GM21528 (cell line): Measurements from ENCODE around the gene CRIP3.

ENCODE experiments used
- ATAC-seq: cut with Tn5 transposase; IDR thresholded peaks from one replicate; pipeline ENCODE4 v1.9.1; 2021; ENCODE audit warnings: mild to moderate bottlenecking, moderate library complexity; ENCODE audit not compliant: unreplicated experiment, low FRiP score

Gene CRIP3

DNA sequence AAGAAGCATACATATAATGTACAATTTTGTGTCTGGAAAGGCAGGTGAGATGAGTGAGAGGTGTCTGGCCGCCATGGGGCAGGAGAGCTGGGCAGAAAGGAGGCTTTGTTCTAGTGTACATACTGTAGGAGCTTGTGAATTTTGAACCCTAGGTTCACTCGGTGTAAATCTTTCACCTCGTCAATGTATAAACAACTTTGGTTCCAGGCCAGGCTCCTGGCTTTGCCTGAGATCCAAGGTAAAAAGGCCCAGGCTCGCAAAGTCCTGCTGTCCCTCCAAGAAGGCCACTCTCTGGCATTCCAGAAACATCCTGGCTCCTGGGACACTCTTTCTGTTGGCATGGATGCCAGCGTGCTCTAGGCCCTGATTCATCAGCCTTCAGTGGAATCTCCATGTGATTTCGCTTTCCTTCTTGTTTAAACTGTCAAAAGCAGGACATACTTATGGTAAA, 17.7 kb downstream of the CRIP3 start:
- ATAC-seq: no peak

DNA sequence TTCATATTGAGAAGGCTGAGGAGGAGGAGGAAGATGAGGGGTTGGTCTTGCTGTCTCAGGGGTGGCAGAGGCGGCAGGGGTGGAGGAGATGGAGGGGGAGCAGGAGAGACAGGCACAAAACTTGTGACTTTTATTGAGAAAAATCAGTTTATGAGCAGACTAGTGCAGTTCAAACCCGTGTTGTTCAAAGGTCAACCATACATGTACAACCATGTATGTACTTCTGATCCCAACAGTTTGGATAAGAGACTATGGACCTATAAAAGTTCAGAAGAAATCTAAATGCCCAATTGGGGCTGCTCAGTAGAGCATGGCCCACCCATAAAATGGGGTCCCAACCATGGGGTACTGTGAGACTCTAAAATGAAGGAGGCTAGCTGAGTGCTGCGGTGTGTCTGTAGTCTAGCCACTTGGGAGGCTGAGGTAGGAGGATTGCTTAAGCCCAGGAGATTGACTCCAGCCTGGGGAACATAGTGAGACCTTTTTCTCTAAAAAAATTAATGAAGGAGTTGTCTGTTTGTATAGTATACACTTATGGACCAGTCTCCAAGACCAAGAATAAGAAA, 18.2 kb downstream of the CRIP3 start:
- no peak for ATAC-seq

DNA sequence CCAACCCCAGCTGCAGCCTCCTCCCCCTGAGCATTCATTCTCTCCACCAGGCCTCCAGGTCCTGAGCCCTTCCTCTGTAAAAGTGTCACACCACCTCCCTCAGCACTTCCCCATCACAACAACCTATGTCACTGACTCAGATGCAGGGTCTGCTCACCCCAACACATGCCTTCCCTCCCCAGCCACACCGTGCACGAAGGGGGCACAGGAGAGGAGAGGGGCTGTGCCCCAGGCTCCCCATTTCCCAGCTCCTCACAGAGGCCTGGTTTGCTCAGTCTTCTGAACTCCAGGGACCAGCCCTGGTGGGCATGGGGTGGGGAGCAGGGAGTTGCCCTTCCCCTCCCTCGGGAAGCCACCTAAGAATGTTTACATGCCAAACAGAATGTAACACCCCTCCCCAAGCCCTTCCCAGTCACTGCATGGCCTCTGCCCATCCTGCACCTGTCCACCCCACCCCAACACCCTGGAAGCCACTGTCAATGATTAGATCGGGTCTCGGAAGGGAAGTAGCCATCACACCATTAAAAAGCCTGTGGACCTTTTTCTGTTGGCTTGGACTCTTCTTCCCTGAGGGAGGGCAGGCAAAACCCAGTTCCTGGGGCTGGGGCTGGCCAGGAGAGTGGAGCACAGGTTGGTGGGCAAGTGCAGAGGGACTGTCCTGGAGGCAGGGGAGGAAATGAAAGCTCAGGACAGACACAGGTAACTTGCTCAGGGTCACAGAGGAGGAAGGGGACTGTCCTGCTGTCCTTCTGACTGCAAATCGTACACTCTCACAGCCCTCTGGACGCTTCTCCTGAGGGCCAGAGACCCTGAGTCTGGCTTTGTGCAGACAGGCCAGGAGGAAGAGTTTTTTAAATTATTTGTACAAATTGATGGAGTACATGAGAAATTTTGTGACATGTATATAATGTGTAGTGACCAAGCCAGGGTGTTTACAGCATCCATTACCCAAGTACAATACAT, 20.6 kb downstream of the CRIP3 start:
- ATAC-seq: no peak

DNA sequence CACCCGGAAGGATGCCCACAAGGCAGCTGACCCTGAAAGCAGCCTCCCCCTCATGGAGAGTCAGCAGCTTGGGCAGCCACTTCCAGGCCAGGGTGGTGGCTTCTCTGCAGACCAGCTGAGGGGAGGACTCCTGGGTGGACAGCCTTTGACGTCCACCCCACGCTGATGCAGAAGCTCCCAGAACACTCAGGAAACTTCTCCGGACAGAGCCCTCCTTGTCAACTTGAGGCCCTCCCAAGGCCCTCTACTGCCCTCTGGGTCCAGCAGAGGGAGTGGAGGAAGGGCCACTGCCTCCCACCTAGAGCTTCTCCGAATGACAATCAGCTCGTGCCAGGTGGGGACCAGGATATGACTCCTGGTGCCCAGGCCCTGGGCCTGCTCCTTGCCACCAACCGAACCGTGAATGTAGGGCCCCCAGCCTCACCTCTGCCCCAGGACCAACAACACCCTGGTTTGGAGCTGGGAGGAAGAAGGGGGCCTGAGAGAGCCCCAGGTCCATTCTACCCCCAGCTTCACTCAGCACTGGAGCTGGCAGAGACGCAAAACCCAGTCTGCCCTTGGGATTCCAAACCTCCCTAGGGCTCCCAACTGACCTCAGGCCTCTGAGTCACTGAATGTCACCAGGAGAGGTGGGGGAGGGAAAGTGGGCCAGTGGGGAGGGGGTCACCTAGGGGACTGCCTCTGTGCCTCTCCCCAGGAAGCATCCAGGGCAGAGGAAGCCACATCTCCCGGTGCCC, 21.5 kb downstream of the CRIP3 start:
- ATAC-seq: no peak

DNA sequence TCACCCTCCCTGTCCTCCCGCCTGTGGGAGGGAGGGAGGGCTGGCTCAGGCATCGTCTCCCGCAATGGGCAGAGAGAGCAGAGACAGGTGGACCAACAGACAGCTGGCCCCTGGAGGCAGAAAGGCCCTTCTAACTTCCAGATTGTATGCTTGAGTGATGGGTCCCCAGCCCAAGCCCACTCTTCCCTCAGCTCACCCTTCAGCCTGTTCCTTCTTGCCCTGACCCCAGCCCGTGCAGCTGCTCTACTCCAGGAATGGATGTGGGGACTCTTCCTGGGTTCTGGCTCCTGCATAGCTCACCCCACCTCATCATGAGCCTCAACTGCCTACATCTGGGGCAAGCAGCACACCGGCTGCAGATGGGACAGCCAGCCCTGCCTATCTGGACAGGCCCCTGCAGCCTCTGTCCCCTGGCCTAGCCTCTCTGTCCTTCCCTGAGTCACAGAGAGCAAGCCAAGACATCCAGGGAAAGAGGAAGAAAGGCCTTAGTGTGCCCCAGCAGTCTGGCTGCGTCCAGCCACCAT, 22.1 kb downstream of the CRIP3 start:
- no peak for ATAC-seq

DNA sequence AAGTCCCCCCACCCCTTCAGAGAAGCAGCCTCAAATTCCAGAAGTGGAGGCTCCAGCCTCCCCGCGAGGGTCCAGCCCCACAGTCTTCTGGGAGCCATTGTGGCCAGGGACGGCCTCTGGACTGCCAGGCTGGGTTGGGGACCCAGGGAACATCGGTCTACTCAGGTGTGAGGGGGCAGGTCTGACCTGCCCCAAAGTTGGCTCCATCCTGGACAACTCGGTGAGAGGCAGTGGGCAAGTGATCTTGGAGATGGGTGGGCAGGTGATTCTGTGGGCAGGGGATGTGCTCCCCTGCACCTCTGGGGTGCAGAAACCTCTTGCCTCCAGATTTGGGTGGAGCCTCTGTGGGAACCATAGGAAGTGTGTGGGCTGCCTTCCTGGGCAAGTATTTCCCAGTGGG, 22.8 kb downstream of the CRIP3 start:
- ATAC-seq: no peak

DNA sequence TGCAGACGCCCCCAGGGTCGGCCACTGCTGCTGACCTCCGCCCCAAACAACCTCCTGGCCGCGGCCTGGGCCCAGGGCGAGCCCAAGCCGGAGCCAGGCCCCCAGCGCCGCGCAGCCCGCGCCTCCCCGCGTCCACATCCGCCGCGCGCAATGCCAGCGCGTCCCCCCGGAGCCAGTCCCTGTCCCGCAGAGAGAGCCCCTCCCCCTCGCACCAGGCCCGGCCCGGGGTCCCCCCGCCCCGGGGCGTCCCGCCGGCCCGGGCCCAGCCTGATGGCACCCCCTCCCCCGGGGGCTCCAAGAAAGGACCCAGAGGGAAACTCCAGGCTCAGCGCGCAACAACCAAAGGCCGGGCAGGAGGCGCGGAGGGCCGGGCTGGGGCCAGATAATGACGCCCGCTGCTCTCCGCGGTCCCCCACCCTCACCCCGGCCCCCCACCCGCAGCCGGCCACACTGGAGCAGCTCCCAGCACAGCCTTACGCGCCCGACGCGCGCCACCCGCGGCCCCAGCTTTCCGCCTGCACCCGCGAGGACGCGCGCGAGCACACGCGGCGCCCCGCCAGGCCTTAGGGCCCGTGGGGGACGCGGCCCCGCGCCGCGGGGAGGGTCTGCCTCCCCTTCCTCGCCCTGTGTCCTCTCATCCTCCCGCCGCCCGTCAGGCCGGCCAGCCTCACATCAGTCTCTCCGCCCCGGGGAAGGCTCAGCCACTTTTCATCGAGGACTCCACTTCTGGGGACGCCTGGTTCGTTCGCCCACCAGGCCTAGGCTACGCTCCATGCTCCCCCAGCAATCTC, 23.4 kb downstream of the CRIP3 start:
- ATAC-seq: no peak

DNA sequence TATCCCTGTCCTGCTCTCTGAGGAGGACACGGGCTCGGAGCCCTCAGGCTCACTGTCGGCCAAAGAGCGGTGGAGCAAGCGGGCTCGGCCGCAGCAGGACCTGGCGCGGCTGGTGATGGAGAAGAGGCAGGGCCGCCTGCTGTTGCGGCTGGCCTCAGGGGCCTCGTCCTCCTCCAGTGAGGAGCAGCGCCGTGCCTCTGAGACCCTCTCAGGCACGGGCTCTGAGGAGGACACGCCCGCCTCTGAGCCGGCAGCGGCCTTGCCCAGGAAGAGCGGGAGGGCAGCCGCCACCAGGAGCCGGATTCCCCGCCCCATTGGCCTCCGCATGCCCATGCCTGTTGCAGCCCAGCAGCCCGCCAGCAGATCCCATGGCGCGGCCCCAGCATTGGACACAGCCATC, 24.7 kb downstream of the CRIP3 start:
- ATAC-seq: no peak

DNA sequence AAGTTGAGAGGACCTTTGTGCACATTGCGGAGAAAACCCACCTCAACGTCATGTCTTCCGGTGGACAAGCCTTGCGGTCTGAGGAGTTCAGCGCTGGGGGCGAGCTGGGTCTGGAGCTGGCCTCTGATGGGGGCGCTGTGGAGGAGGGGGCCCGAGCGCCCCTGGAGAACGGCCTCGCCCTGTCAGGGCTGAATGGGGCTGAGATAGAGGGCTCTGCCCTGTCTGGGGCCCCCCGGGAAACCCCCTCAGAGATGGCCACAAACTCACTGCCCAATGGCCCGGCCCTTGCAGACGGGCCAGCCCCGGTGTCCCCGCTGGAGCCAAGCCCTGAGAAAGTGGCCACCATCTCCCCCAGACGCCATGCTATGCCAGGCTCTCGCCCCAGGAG, 25.1 kb downstream of the CRIP3 start:
- no peak for ATAC-seq

DNA sequence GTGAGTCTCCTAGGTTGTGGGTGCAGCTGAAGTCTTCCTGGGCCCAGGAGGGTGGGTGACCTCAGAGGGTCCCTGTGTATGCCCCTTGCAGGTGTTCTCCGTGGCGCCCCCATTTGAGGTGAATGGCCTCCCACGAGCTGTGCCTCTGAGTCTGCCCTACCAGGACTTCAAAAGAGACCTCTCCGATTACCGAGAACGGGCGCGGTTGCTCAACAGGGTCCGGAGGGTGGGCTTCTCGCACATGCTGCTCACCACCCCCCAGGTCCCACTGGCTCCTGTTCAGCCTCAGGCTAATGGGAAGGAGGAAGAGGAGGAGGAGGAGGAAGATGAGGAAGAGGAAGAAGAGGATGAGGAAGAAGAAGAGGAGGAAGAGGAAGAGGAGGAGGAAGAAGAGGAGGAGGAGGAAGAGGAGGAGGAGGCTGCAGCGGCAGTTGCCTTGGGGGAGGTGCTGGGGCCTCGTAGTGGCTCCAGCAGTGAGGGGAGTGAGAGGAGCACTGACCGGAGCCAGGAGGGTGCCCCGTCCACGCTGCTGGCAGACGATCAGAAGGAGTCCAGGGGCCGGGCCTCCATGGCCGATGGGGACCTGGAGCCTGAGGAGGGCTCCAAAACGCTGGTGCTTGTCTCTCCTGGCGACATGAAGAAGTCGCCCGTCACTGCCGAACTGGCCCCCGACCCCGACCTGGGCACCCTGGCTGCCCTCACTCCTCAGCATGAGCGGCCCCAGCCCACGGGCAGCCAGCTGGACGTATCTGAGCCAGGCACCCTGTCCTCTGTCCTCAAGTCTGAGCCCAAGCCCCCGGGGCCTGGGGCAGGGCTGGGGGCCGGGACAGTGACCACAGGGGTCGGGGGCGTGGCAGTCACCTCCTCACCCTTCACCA, 25.8 kb downstream of the CRIP3 start:
- ATAC-seq: no peak

DNA sequence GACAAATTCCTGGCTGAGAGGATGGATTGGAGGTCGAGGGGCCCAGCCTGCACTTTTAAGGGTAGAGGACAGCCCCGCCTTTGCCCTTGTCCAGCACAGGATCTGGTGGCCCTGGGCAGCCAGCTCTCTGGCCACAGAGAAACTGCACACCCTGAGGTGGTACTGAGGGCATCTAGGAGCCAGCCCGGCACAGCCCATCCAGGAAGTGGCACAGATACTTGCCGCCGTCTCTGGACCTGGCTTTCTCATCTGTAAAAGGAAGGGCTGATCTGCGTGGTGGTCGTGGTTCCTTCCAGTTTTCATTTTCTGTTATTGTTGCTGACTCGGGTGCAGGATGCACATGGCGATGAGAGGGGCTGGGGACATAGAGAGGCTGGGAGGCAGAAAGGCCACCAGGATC, 26.6 kb downstream of the CRIP3 start:
- ATAC-seq: no peak

DNA sequence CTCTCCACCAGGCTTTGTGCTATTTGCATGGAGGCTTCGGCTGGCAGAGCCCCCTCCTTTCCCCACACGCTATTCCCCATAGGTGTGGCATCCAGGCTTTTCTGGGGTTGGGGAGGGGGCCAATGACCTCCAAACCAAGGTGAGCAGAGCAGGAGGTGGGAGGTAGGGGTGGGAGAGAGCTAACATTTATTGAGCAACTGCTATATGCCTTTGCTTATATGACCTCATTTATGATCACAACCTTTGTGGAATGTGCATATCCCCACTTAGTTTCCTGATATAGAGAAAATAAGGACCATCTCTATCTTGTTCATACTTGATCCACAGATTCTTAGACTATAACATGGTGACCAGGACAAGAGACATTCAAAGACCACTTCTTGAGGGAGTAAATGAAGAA, 28.4 kb downstream of the CRIP3 start:
- no peak for ATAC-seq

DNA sequence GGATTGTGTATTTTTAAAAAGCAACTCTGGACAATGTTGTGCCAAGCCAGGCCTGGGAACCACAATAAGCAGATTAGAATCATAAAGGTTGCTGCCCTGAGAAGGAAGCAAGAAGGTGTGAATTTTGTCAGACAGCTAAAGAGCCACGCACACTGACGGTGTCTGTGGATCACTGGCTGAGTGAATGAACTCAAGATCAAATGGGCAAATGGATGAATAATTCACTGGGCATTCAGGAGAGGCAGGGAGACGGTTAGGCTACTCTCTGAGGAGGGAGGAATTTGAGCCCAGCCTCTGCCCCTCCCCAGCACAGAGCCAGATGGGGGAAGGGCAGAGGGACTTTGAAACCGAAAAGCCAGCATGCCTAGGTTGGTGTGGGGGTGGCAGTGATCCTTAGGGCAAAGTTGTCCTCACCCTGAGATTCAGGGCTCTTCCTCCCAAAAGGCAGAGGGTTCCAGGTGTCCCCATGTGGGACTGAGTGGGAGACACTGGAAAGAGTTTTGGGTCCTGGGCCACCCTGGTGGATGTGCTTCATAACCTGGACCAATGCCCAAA, 30.0 kb downstream of the CRIP3 start:
- ATAC-seq: no peak

DNA sequence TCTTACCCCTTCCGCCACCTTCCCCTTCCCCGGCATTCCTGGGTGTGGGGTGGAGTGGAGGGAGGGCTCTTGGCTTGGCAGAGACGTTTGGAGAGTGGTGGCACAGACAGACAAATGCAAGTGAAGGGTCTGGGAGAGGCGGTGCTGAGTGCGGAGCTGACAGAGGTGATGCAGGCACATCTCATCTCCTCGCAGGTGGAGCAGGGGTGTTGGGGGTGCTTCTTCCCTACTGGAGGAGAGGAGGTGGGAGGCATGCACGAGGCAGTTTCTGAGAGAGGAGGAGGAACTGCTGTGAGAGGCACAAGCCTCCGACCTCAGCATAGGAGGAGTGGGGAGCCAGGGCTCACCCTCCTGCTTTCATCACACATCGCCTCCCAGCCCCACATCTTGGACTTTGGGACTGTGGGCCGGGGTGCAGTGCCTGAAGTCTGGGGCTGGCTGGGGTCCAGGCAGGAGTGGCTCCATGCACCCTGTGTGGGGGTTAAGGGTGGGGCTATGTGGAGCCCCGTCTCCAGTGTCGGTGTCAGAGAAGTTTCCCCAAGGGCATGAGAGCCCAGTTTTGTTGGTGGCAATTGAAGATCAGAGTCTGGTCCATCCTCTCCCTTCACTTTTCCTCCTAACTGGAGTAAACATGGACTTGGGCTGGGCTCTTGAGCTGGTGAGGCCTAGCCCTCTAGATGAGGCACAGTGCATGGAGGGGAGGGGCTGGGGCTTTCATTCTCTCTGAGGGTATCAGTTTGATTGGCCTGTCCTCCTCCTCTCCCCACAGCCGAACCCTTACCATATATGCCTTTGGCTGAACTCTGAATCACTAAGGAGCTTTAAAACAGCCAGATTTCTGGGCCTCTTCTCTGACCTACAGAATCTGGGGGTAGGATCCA, 30.7 kb downstream of the CRIP3 start:
- ATAC-seq: no peak

DNA sequence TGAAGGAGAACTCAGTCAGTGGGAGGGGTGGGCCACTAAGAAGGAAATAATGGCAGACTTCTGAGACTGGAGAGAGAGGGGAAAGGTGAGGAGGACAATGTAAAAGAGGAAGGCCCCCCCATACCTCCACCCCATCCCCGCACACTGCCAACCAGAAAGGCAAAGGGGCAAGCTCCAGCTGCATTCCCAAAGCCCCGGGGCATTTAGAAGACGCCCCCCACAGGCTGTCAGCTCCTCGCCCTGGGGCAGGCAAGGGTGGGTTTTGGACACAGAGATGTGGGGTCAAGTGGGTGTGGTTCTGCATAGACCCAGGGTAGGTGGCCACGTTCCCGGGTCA, 31.4 kb downstream of the CRIP3 start:
- no peak for ATAC-seq

DNA sequence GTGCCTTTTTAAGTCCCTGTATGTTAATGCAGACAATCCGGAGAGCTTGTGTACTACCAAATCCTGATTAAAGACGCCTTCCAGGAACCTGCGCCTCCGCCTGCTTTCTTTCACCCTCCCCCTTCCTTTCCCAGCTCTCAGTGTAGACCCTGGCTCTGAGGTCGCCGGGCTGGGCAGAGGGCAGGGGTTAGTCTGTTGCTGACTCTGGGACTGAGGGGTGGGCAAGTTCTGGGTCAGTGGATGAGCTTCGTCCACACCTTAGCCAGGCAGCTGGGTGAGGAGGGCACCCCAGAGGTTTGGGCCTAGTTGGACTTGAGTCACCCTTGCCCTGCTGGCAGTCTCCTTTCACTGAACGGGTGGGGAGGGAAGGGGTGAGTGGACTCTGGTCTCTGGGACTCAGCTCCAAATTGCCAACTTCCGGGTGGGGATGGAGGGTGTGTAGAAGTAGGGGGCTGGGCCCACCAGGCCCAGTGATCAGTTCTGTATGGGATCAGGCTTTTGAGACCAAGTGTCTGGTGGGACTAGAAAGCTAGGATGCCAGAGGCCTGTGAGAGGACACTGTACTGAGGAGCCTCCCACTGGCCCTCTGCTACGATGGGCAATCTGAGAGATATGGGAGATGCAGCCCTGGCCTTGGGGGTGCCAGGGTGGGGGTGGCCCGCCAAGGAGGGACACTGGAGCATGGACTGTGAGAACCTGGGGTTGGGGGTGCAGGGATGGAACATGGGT, 31.9 kb downstream of the CRIP3 start:
- no peak for ATAC-seq

DNA sequence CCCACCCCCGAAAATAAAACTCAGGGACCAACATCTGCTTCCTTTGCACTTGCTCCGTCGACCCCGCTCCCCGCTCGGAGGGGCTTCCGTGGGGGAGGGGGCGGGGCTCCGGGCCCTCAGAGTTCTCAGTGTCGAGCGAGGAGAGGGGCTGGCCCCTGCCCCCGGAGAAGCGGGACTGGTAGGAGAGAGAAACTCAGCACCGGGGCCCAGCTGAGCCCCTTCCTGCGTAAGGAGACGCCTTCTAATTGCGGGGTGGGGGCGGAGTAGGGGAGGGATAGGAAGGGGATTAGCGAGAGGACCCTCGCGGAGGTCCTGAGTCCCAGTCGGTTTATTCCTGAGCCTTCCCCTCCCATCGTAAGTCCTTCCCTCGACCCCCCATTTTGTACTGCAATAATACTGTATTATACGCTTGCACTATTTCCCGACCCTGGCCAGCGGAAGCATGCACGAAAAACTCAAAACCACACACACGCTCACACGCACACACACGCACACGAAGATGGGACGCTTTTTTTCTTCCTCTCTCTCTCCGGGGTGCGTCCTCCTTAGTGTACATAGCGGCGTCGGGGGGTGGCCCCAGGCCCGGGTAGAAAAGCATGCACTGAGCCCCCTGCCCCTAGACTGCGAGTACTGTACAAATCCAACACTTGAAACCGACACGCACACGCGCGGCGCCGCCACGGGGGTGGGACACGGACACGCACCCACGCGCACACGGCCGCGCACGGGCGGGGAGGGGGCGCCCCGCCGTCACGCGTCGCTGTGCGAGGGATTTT, 32.6 kb downstream of the CRIP3 start:
- no peak for ATAC-seq
